Measurements from ENCODE around the gene PTPRD. TPM values are rescaled to one million over a fixed set of nuclear protein-coding genes. Genes with fewer than 3 reads are reported as not detected.

PTPRD gene
- total and polyA plus RNA-seq, 9 of the 15 experiments (the other 6 are each of a cell fraction or from before 2014, with no cell fraction given) = 0.11 TPM; not detected in 8

DNA sequence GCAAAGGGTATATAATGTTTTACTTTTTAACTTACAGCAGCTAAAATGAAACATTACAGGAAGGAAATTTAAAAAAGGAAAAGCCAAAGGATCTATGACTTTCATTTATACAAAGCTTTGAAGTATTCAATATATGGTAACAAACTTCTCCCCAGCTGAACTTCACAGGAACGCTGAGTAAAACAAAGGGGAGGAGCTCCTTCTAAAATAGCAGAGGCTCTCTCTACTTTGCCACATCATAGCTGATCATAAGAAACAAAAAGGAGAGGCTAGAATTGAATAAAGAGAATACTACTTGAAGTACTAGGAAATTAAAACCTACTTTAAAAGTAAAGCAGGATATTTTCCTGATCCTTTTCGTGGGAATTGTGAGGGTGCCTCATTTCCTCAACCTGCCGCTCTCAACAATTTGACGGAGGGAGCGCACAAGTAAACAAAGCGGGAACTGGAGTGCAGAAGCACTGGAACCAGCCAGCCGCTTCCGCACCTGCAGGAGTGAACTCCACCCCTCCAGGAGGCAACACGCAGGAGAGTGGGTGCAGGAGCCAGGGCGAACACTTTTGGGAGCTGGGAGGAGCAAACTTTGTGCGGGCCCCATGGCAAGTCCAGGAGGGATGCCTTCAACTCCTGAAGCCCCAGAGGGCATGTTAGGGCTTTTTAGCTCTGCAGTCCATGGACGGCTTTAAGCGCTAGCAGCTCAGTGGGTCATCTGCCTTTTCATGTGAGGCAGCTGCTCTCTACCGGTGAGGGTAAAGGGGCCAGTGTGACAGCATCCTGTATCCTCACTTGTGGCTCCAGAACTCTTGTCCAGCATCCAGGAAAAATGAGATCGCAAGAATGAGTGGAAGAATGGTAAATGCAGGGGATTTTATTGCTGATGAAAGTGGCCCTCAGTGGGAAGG, 757.4 kb downstream of the PTPRD start:
- Histone ChIP-seq H3K27ac (ENCODE audit: extremely low read depth, low read depth, low read length) (no peak overlapping the region), H3K27me3 (ENCODE audit: control insufficient read depth in 2 of 2, insufficient read depth in 2 of 2, low read length in 2 of 2) (no peaks in the 10 kb centered on the region), H3K79me2 (ENCODE audit: control insufficient read depth, insufficient read depth, low read length) (no peaks in the 10 kb centered on the region), H3K9ac (ENCODE audit: insufficient read depth in 1 of 2, low read depth in 2 of 2, low read length in 2 of 2) (no peak overlapping the region), H3K4me3 (no peak overlapping the region), H3K9me1 (ENCODE audit: control insufficient read depth, insufficient read depth, low read length) (no peaks in the 10 kb centered on the region), H3K36me3 (ENCODE audit: control insufficient read depth, insufficient read depth, low read length) (no peaks in the 10 kb centered on the region), H3K4me1 (replicated peaks in 1 of 2; ENCODE audit: control insufficient read depth in 2 of 2, insufficient read depth in 2 of 2, low read length in 2 of 2) (no peaks in the 10 kb centered on the region), H3K9me3 (replicated peaks; ENCODE audit: control insufficient read depth, insufficient read depth, low read depth, low read length) (no peaks in the 10 kb centered on the region), H3K4me2 (ENCODE audit: insufficient read depth, low read length) (no peak overlapping the region), H4K20me1 (replicated peaks; ENCODE audit: control insufficient read depth, insufficient read depth, low read length) (no peaks in the 10 kb centered on the region), H2AFZ (ENCODE audit: low read depth, low read length) (no peak overlapping the region)
- intact Hi-C loops (cut with micrococcal nuclease) = no loop called here
- ChIA-PET POLR2A (no interaction called here), CTCF (ENCODE audit: low intra/inter-chr PET ratio) (no interaction called here)
- FAIRE-seq (no peak), ATAC-seq (no peak), DNase-seq (ENCODE audit: extremely low read depth in 1 of 4, low spot score in 3 of 4) (no peak)
- 2% methylated on average over 9 of the region's 15 CpGs for WGBS (ENCODE audit: insufficient coverage, low coverage, missing lambda C conversion rate)
- no TSS peak for BruUV-seq (replicated peaks)
- in situ Hi-C loops (cut with MboI) = no loop called here
- TF ChIP-seq, protein P1, sequence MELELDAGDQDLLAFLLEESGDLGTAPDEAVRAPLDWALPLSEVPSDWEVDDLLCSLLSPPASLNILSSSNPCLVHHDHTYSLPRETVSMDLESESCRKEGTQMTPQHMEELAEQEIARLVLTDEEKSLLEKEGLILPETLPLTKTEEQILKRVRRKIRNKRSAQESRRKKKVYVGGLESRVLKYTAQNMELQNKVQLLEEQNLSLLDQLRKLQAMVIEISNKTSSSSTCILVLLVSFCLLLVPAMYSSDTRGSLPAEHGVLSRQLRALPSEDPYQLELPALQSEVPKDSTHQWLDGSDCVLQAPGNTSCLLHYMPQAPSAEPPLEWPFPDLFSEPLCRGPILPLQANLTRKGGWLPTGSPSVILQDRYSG (tag; conservative IDR thresholded peaks at IDR 0.05; ENCODE audit: low read depth) = no peak
- TF ChIP-seq ZNF134 (CRISPR knock-in tag; conservative IDR thresholded peaks at IDR 0.05) (no peak), RBM15 (IDR thresholded peaks at IDR 0.05; ENCODE audit: insufficient read depth, low read length) (no peak), POLR2G (IDR thresholded peaks at IDR 0.05; ENCODE audit: low read depth, low read length) (no peak), ZFX (CRISPR knock-in tag; IDR thresholded peaks at IDR 0.05) (no peak), DACH1 (IDR thresholded peaks at IDR 0.05; ENCODE audit: partially characterized antibody) (no peak), SAP30 (IDR thresholded peaks at IDR 0.05; ENCODE audit: borderline replicate concordance, insufficient read depth, low read depth, low read length, poor library complexity, severe bottlenecking) (no peak), POLR2AphosphoS2 (IDR thresholded peaks at IDR 0.05; ENCODE audit: low read length) (no peak)
- TF ChIP-seq, protein P2, sequence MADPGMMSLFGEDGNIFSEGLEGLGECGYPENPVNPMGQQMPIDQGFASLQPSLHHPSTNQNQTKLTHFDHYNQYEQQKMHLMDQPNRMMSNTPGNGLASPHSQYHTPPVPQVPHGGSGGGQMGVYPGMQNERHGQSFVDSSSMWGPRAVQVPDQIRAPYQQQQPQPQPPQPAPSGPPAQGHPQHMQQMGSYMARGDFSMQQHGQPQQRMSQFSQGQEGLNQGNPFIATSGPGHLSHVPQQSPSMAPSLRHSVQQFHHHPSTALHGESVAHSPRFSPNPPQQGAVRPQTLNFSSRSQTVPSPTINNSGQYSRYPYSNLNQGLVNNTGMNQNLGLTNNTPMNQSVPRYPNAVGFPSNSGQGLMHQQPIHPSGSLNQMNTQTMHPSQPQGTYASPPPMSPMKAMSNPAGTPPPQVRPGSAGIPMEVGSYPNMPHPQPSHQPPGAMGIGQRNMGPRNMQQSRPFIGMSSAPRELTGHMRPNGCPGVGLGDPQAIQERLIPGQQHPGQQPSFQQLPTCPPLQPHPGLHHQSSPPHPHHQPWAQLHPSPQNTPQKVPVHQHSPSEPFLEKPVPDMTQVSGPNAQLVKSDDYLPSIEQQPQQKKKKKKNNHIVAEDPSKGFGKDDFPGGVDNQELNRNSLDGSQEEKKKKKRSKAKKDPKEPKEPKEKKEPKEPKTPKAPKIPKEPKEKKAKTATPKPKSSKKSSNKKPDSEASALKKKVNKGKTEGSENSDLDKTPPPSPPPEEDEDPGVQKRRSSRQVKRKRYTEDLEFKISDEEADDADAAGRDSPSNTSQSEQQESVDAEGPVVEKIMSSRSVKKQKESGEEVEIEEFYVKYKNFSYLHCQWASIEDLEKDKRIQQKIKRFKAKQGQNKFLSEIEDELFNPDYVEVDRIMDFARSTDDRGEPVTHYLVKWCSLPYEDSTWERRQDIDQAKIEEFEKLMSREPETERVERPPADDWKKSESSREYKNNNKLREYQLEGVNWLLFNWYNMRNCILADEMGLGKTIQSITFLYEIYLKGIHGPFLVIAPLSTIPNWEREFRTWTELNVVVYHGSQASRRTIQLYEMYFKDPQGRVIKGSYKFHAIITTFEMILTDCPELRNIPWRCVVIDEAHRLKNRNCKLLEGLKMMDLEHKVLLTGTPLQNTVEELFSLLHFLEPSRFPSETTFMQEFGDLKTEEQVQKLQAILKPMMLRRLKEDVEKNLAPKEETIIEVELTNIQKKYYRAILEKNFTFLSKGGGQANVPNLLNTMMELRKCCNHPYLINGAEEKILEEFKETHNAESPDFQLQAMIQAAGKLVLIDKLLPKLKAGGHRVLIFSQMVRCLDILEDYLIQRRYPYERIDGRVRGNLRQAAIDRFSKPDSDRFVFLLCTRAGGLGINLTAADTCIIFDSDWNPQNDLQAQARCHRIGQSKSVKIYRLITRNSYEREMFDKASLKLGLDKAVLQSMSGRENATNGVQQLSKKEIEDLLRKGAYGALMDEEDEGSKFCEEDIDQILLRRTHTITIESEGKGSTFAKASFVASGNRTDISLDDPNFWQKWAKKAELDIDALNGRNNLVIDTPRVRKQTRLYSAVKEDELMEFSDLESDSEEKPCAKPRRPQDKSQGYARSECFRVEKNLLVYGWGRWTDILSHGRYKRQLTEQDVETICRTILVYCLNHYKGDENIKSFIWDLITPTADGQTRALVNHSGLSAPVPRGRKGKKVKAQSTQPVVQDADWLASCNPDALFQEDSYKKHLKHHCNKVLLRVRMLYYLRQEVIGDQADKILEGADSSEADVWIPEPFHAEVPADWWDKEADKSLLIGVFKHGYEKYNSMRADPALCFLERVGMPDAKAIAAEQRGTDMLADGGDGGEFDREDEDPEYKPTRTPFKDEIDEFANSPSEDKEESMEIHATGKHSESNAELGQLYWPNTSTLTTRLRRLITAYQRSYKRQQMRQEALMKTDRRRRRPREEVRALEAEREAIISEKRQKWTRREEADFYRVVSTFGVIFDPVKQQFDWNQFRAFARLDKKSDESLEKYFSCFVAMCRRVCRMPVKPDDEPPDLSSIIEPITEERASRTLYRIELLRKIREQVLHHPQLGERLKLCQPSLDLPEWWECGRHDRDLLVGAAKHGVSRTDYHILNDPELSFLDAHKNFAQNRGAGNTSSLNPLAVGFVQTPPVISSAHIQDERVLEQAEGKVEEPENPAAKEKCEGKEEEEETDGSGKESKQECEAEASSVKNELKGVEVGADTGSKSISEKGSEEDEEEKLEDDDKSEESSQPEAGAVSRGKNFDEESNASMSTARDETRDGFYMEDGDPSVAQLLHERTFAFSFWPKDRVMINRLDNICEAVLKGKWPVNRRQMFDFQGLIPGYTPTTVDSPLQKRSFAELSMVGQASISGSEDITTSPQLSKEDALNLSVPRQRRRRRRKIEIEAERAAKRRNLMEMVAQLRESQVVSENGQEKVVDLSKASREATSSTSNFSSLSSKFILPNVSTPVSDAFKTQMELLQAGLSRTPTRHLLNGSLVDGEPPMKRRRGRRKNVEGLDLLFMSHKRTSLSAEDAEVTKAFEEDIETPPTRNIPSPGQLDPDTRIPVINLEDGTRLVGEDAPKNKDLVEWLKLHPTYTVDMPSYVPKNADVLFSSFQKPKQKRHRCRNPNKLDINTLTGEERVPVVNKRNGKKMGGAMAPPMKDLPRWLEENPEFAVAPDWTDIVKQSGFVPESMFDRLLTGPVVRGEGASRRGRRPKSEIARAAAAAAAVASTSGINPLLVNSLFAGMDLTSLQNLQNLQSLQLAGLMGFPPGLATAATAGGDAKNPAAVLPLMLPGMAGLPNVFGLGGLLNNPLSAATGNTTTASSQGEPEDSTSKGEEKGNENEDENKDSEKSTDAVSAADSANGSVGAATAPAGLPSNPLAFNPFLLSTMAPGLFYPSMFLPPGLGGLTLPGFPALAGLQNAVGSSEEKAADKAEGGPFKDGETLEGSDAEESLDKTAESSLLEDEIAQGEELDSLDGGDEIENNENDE (IDR thresholded peaks at IDR 0.05; ENCODE audit: low read depth, low read length) = no peak
